Mesenchymal stem cell (in vitro differentiated cells and primary cell): ENCODE results near the gene PRRC2A.

ENCODE experiments used
- DNase-seq: peaks from one replicate; pipeline ENCODE4 v3.0.0-alpha.2; 2013
- H2AFZ ChIP-seq: one replicate; pipeline ENCODE4 v1.6.1; 2013; ENCODE audit warnings: low read depth, mild to moderate bottlenecking, control low read depth, inconsistent platforms, low read length, moderate library complexity
- H2AK5ac ChIP-seq: 2 replicates; pipeline ENCODE4 v1.6.1; 2013; ENCODE audit warnings: low read length, moderate library complexity, mild to moderate bottlenecking, inconsistent platforms; ENCODE audit not compliant: severe bottlenecking
- H2BK120ac ChIP-seq: one replicate; pipeline ENCODE4 v1.6.1; 2013; ENCODE audit warnings: low read depth, mild to moderate bottlenecking, inconsistent platforms, low read length, moderate library complexity
- H2BK12ac ChIP-seq, 2 experiments: one replicate each; pipeline ENCODE4 v1.6.1; 2013; ENCODE audit warnings: inconsistent platforms in 2 of 2, low read length in 2 of 2, mild to moderate bottlenecking in 2 of 2, moderate library complexity in 2 of 2, control low read depth in 1 of 2
- H2BK15ac ChIP-seq: one replicate; pipeline ENCODE4 v1.6.1; 2013; ENCODE audit warnings: mild to moderate bottlenecking, low read depth, inconsistent platforms; ENCODE audit not compliant: poor library complexity, severe bottlenecking
- H2BK5ac ChIP-seq: 2 replicates; pipeline ENCODE4 v1.6.1; 2013; ENCODE audit warnings: low read depth, mild to moderate bottlenecking, low read length, control low read depth, inconsistent platforms; ENCODE audit not compliant: poor library complexity, severe bottlenecking
- H3K14ac ChIP-seq, 2 experiments: one replicate each; pipeline ENCODE4 v1.6.1; 2013; ENCODE audit warnings: inconsistent platforms in 2 of 2, low read length in 2 of 2, control low read depth in 1 of 2, mild to moderate bottlenecking in 1 of 2, moderate library complexity in 1 of 2
- H3K18ac ChIP-seq, 2 experiments: one replicate each; pipeline ENCODE4 v1.6.1; 2013; ENCODE audit warnings: inconsistent platforms in 2 of 2, low read length in 2 of 2, control low read depth in 1 of 2, low read depth in 1 of 2, mild to moderate bottlenecking in 1 of 2
- H3K23ac ChIP-seq, 2 experiments: one replicate each; pipeline ENCODE4 v1.6.1; 2013; ENCODE audit warnings: inconsistent platforms in 2 of 2, low read length in 2 of 2, mild to moderate bottlenecking in 2 of 2, moderate library complexity in 2 of 2, control low read depth in 1 of 2
- H3K27ac ChIP-seq: 2 replicates; pipeline ENCODE4 v1.5.1; 2013; ENCODE audit warnings: mild to moderate bottlenecking, moderate library complexity, low read length, control low read depth, inconsistent platforms; ENCODE audit not compliant: poor library complexity, severe bottlenecking
- H3K27me3 ChIP-seq, 2 experiments: 2 replicates each; pipeline versions ENCODE4 v1.6.1 to v1.7.0; 2013; ENCODE audit warnings: low read length in 2 of 2, mild to moderate bottlenecking in 2 of 2, moderate library complexity in 2 of 2, control low read depth in 1 of 2, inconsistent platforms in 1 of 2; ENCODE audit not compliant: control insufficient read depth in 1 of 2, insufficient read depth in 1 of 2
- H3K36me3 ChIP-seq, 2 experiments: 2 replicates each; pipeline versions ENCODE4 v1.6.1 to v1.7.0; 2013; ENCODE audit warnings: low read length in 2 of 2, control low read depth in 1 of 2, inconsistent platforms in 1 of 2, low read depth in 1 of 2, mild to moderate bottlenecking in 1 of 2; ENCODE audit not compliant: insufficient read depth in 2 of 2, control insufficient read depth in 1 of 2
- H3K4ac ChIP-seq, 2 experiments: one replicate each; pipeline ENCODE4 v1.6.1; 2013; ENCODE audit warnings: inconsistent platforms in 2 of 2, low read length in 2 of 2, mild to moderate bottlenecking in 2 of 2, moderate library complexity in 2 of 2, control low read depth in 1 of 2, low read depth in 1 of 2
- H3K4me1 ChIP-seq: 2 replicates; pipeline ENCODE4 v1.6.1; 2013; ENCODE audit warnings: low read depth, low read length, control low read depth; ENCODE audit not compliant: control insufficient read depth, insufficient read depth
- H3K4me2 ChIP-seq: 2 replicates; pipeline ENCODE4 v1.6.1; 2013; ENCODE audit warnings: low read length, mild to moderate bottlenecking, inconsistent platforms; ENCODE audit not compliant: poor library complexity, severe bottlenecking
- H3K4me3 ChIP-seq, 2 experiments: 2 replicates each; pipeline versions ENCODE4 v1.5.1 to v1.7.0; 2013; ENCODE audit warnings: low read length in 2 of 2, mild to moderate bottlenecking in 2 of 2, control low read depth in 1 of 2, low read depth in 1 of 2; ENCODE audit not compliant: insufficient read depth in 1 of 2
- H3K79me1 ChIP-seq: replicated peaks from 2 replicates; pipeline ENCODE4 v1.6.1; 2013; ENCODE audit warnings: mild to moderate bottlenecking, control low read depth, low read length, inconsistent platforms; ENCODE audit not compliant: poor library complexity, severe bottlenecking
- H3K9ac ChIP-seq: 2 replicates; pipeline ENCODE4 v1.7.0; 2013; ENCODE audit warnings: mild to moderate bottlenecking, low read length, moderate library complexity
- H3K9me3 ChIP-seq: 2 replicates; pipeline ENCODE4 v1.7.0; 2013; ENCODE audit warnings: mild to moderate bottlenecking, low read length; ENCODE audit not compliant: control insufficient read depth
- H4K8ac ChIP-seq: one replicate; pipeline ENCODE4 v1.6.1; 2013; ENCODE audit warnings: inconsistent platforms, mild to moderate bottlenecking, low read length, moderate library complexity
- H4K91ac ChIP-seq: one replicate; pipeline ENCODE4 v1.6.1; 2013; ENCODE audit warnings: mild to moderate bottlenecking, low read length, inconsistent platforms
- WGBS: methylation state at CpG from one replicate; pipeline ENCODE4 v1.1.7; 2013; ENCODE audit warnings: mixed read lengths; 5-methylcytosine and 5-hydroxymethylcytosine counted together

PRRC2A gene

GRCh38 chr6:31615748-31616147, 4.8 kb upstream of the PRRC2A start:
- Histone ChIP-seq H3K9ac (no peak overlapping the region), H2BK5ac (no peak overlapping the region), H4K91ac (no peak overlapping the region), H2AFZ (no peak overlapping the region), H4K8ac (no peak overlapping the region), H3K36me3 (no peaks in the 10 kb centered on the region), H2BK120ac (no peak overlapping the region), H3K27me3 (peaks cover 3% of the 10 kb centered on the region in 2 experiments), H3K23ac (no peak overlapping the region), H3K79me1 (no peaks in the 10 kb centered on the region), H3K18ac (no peak overlapping the region), H3K4me3 (no peak overlapping the region), H2BK12ac (no peak overlapping the region), H3K14ac (no peak overlapping the region), H3K4ac (no peak overlapping the region), H2AK5ac (no peak overlapping the region), H3K27ac (no peak overlapping the region), H3K9me3 (no peaks in the 10 kb centered on the region), H3K4me2 (no peak overlapping the region), H3K4me1 (no peaks in the 10 kb centered on the region), H2BK15ac (no peak overlapping the region)
- 66% methylated on average over 6 of the region's 7 CpGs for WGBS
- DNase-seq, result no peak

GRCh38 chr6:31617010-31617409, 3.5 kb upstream of the PRRC2A start:
- no peak overlapping the region for H3K14ac ChIP-seq
- H2BK120ac ChIP-seq, result no peak overlapping the region

DNA sequence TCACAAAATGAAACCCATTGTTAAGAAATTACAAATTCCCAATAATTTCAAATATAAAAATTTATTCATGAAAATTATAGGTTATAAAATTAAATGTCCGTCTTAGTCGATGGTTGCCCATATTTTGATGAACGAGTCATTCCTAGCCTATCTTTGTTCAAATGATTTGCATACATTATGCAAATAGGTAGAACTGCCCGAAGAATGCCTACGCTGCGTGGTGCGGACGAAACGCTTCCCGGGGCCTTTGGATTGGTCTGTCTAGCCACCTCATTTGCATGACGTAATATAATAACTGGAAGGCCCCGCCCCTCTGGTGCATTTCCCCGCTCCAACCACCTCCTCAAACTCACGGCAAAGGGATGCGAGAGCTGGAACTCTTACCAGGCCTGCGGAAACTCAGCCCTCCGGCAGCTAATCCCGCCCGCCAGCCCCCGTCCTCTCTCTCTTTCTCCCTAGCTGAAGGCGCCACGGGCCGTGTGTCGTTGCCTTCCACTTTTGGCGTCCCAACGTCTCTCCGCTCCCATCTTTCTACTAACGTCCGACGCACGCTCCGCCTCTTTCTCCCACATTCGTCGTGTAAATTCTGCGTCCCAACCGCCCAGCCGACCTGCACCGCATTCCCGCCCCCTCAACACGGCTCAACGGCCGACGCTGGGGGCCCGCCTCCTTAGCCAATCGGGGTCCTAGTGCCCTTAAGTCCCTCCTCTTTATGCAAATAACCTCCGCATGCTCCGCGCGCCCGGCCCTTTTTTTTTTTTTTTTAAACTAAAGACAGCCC, 520 bp upstream of the PRRC2A start:
- H2AFZ ChIP-seq, result peak overlapping the region; percentile 61
- H2BK12ac ChIP-seq, result peak overlapping the region in 1 of 2 experiments; percentile 83
- under 1% methylated on average over 44 of the region's 50 CpGs for WGBS

More at GRCh38 chr6:31617010-31617409, 3.5 kb upstream of the PRRC2A start:
- H2BK15ac ChIP-seq, result no peak overlapping the region
- no peak overlapping the region for H4K91ac ChIP-seq
- no peak overlapping the region for H2AK5ac ChIP-seq
- WGBS, result 82% methylated on average over 2 of the region's 2 CpGs
- H3K9me3 ChIP-seq, result no peaks in the 10 kb centered on the region
- no peak overlapping the region for H3K4me3 ChIP-seq
- peaks cover 3% of the 10 kb centered on the region in 2 experiments for H3K27me3 ChIP-seq
- H3K27ac ChIP-seq, result no peak overlapping the region
- H3K23ac ChIP-seq, result no peak overlapping the region
- H3K4me1 ChIP-seq, result no peaks in the 10 kb centered on the region
- peak; percentile 28 for DNase-seq
- no peak overlapping the region for H2BK12ac ChIP-seq
- no peaks in the 10 kb centered on the region for H3K79me1 ChIP-seq
- no peak overlapping the region for H3K4me2 ChIP-seq
- no peak overlapping the region for H4K8ac ChIP-seq
- H3K4ac ChIP-seq, result no peak overlapping the region
- no peak overlapping the region for H3K18ac ChIP-seq
- no peak overlapping the region for H3K9ac ChIP-seq
- H3K36me3 ChIP-seq, result no peaks in the 10 kb centered on the region
- no peak overlapping the region for H2AFZ ChIP-seq
- no peak overlapping the region for H2BK5ac ChIP-seq

DNA sequence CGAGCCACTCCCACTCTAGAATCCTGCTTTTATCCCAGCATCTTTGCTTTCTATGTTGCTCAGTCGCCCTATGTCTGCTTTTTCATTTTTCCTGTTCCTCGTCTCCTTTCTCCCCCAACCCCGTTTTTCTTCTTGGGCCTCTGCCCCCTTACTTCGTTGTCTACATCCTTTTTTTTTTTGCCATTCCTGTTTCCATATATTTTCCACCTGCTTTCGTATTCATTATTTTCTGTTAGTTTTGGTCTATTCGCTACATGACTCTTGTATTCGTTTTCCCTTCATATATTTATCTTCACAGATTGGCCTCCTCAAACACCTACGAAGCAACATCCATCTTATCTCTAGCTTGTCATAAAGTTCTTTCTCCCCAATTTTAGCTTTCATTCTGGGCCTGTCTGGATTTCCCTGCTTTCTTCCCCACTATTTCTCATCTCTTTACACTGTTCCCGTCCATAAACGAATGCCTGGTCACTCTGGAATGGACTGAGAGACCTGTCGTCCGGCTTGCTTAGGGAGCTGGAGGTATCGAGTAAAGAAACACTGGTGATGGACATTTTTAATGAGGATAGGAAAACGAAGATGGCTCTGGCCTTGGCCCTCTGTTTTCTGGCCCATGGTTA, 915 bp downstream of the PRRC2A start:
- Histone ChIP-seq H2AFZ (no peak overlapping the region), H3K27me3 (peaks cover 0 to 1% of the 10 kb centered on the region in 2 experiments), H3K4me1 (peaks cover 10% of the 10 kb centered on the region), H3K18ac (peak overlapping the region; percentile 99), H2BK15ac (peak overlapping the region; percentile 97), H3K23ac (peak overlapping the region; percentile 79 to 93), H2BK120ac (peak overlapping the region; percentile 98), H2BK12ac (peak overlapping the region in 1 of 2 experiments; percentile 66), H3K9ac (peak overlapping the region; percentile 95), H3K4ac (peak overlapping the region; percentile 99), H3K36me3 (peaks cover 36 to 38% of the 10 kb centered on the region in 2 experiments), H2BK5ac (peak overlapping the region; percentile 88), H3K79me1 (peaks cover 7% of the 10 kb centered on the region), H3K14ac (peak overlapping the region; percentile 86 to 97), H3K27ac (peak overlapping the region; percentile 97), H3K4me3 (peak overlapping the region; percentile 92 to 93), H2AK5ac (peak overlapping the region; percentile 98), H4K8ac (peak overlapping the region; percentile 75), H3K4me2 (peak overlapping the region; percentile 48), H4K91ac (peak overlapping the region; percentile 98), H3K9me3 (no peaks in the 10 kb centered on the region)
- 2% methylated on average over 15 of the region's 15 CpGs for WGBS
- DNase-seq, result peak; percentile 24

More for the DNA sequence above, 520 bp upstream of the PRRC2A start:
- H2BK5ac ChIP-seq, result peak overlapping the region; percentile 89
- peaks cover 5% of the 10 kb centered on the region for H3K79me1 ChIP-seq
- H3K36me3 ChIP-seq, result peaks cover 22 to 24% of the 10 kb centered on the region in 2 experiments
- H3K9ac ChIP-seq, result peak overlapping the region; percentile 95
- H4K91ac ChIP-seq, result peak overlapping the region; percentile 36
- DNase-seq, result peak; percentile 100
- H2AK5ac ChIP-seq, result no peak overlapping the region
- peak overlapping the region; percentile 88 to 96 for H3K18ac ChIP-seq
- H3K23ac ChIP-seq, result no peak overlapping the region
- no peaks in the 10 kb centered on the region for H3K9me3 ChIP-seq
- H3K27me3 ChIP-seq, result peaks cover 0 to 3% of the 10 kb centered on the region in 2 experiments
- H4K8ac ChIP-seq, result peak overlapping the region; percentile 71
- peak overlapping the region in 1 of 2 experiments; percentile 97 for H3K14ac ChIP-seq
- H2BK120ac ChIP-seq, result no peak overlapping the region
- H3K4me3 ChIP-seq, result peak overlapping the region; percentile 61 to 83
- H3K4ac ChIP-seq, result peak overlapping the region in 1 of 2 experiments; percentile 88
- H2BK15ac ChIP-seq, result peak overlapping the region; percentile 96
- peaks cover 10% of the 10 kb centered on the region for H3K4me1 ChIP-seq
- H3K4me2 ChIP-seq, result peak overlapping the region; percentile 86
- peak overlapping the region; percentile 98 for H3K27ac ChIP-seq
